ENCODE results near the gene RRM2. TPM values are rescaled to one million over a fixed set of nuclear protein-coding genes. Genes with fewer than 3 reads are reported as not detected.
"Not testable (repeated sequence)": the region's sequence is repeated elsewhere in the genome, so short reads cannot be mapped to it uniquely, and the experiment has no call there.

The RRM2 gene
- total and polyA plus RNA-seq, 2 experiments from 2014 or later, result 23.5 to 79.2 TPM

DNA sequence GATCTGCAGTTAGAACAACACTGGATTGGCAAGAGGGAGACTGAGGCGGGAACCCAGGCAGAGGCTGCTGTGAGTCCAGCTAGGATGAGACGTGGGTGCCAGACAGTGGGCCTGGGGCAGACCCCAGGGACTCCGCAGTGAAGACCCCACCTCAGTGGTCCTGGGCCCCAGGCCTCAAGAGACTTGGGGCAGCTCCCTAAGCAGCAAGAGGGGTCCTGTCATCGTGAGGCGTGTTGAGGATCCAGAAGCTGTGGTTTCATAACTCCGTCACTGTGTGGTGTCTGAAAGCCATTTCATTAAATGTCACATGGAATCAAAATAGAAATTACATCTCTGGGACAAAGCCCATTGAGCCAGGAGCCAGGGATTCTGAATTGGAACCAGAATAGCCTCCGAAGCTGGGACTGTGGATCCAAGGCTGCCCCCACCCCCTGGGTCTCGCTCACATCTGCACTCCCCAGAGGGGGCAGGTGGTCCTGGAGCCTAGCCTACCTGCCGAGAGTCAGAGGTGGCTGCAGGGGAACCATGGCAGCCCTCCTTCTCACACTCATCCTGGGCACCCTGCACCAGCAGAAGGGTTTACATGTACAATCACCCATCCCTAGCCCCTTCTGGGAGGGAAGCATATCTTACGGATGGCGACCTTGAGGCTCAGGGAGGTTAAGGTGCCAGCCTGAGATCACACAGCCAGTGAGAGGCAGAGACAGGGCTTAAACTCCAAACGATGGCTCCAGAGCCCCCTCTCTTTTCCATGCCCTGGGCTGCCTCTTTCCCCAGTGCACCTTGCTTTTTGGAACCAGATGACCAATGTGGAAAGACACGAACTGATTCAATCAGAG, 23.2 kb downstream of the RRM2 start:
- no peak overlapping the region for H3K9ac ChIP-seq
- no peak for TF ChIP-seq EZH2 (IDR thresholded peaks at IDR 0.05; ENCODE audit: insufficient read depth, poor library complexity, severe bottlenecking)
- no peak for TF ChIP-seq EZH2phosphoT487 (IDR thresholded peaks at IDR 0.05; ENCODE audit: insufficient read depth, low read depth)
- H4K20me1 ChIP-seq (ENCODE audit: insufficient read depth), result no peaks in the 10 kb centered on the region
- DNase-seq, result no peak
- no peaks in the 10 kb centered on the region for H3F3A ChIP-seq (ENCODE audit: insufficient read depth)
- WGBS, 2 experiments (ENCODE audit: low coverage in 1 of 2, low lambda C conversion rate in 2 of 2, missing lambda C conversion rate in 2 of 2), result 74 to 77% methylated on average over 13 of the region's 13 CpGs
- H3K4me1 ChIP-seq (ENCODE audit: insufficient read depth), result no peaks in the 10 kb centered on the region
- in situ Hi-C loops (cut with MboI), result no loop called here
- H3K4me3 ChIP-seq, result no peak overlapping the region
- H3K27ac ChIP-seq, result no peak overlapping the region
- no peak overlapping the region for H3K4me2 ChIP-seq (ENCODE audit: unreplicated experiment)
- no peaks in the 10 kb centered on the region for H3K36me3 ChIP-seq (ENCODE audit: low read depth)
- H3K9me3 ChIP-seq (ENCODE audit: low read depth), result no peaks in the 10 kb centered on the region
- H2AFZ ChIP-seq, result no peak overlapping the region
- H3K27me3 ChIP-seq (replicated peaks; ENCODE audit: insufficient read depth), result no peaks in the 10 kb centered on the region
- H3K79me2 ChIP-seq (ENCODE audit: insufficient read depth), result no peaks in the 10 kb centered on the region
- H3K9me2 ChIP-seq (ENCODE audit: insufficient read depth), result no peaks in the 10 kb centered on the region

DNA sequence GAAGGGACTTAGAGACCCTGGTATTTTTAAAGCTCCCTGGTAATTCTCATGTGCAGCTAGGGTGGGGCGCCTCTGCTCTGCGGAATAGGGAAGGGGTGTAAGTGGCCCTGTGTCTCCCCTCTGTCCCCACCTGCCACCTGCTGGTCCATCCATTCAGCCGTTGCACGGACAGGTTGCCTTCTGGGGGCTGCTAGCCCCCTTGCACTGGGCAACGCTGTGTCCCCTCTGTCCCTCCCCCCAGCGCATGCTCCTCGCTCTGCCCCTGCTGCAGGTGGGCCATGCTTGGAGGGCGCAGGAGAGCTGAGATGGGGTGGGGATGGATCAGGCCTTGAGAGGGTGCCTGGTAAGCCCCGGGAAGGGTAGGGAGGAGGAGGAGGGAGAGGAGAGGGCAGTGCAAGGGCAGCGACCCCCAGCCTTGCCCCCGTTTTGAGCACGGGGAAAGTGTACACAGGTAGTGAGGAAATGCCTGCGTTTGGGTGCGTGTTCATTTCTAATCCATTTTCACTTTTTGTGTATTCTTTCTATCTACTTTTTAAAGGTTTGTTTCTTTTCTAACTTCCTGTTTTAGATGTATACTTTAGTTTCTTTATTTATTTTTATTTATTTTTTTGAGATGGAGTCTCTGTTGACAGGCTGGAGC, 23.9 kb downstream of the RRM2 start:
- DNase-seq, result no peak
- no peaks in the 10 kb centered on the region for H3K36me3 ChIP-seq (ENCODE audit: low read depth)
- H3F3A ChIP-seq (ENCODE audit: insufficient read depth), result no peaks in the 10 kb centered on the region
- no peaks in the 10 kb centered on the region for H3K9me3 ChIP-seq (ENCODE audit: low read depth)
- H3K27me3 ChIP-seq (replicated peaks; ENCODE audit: insufficient read depth), result no peaks in the 10 kb centered on the region
- no peaks in the 10 kb centered on the region for H3K79me2 ChIP-seq (ENCODE audit: insufficient read depth)
- no peak overlapping the region for H3K4me3 ChIP-seq
- no peak overlapping the region for H3K27ac ChIP-seq
- H4K20me1 ChIP-seq (ENCODE audit: insufficient read depth), result no peaks in the 10 kb centered on the region
- in situ Hi-C loops (cut with MboI), result no loop called here
- H3K9me2 ChIP-seq (ENCODE audit: insufficient read depth), result no peaks in the 10 kb centered on the region
- TF ChIP-seq EZH2 (IDR thresholded peaks at IDR 0.05; ENCODE audit: insufficient read depth, poor library complexity, severe bottlenecking) (no peak), EZH2phosphoT487 (IDR thresholded peaks at IDR 0.05; ENCODE audit: insufficient read depth, low read depth) (no peak)
- WGBS, 2 experiments (ENCODE audit: low coverage in 1 of 2, low lambda C conversion rate in 2 of 2, missing lambda C conversion rate in 2 of 2), result 92 to 95% methylated on average over 13 to 14 of the region's 14 CpGs
- no peak overlapping the region for H3K9ac ChIP-seq
- no peak overlapping the region for H3K4me2 ChIP-seq (ENCODE audit: unreplicated experiment)
- no peak overlapping the region for H2AFZ ChIP-seq
- no peaks in the 10 kb centered on the region for H3K4me1 ChIP-seq (ENCODE audit: insufficient read depth)

DNA sequence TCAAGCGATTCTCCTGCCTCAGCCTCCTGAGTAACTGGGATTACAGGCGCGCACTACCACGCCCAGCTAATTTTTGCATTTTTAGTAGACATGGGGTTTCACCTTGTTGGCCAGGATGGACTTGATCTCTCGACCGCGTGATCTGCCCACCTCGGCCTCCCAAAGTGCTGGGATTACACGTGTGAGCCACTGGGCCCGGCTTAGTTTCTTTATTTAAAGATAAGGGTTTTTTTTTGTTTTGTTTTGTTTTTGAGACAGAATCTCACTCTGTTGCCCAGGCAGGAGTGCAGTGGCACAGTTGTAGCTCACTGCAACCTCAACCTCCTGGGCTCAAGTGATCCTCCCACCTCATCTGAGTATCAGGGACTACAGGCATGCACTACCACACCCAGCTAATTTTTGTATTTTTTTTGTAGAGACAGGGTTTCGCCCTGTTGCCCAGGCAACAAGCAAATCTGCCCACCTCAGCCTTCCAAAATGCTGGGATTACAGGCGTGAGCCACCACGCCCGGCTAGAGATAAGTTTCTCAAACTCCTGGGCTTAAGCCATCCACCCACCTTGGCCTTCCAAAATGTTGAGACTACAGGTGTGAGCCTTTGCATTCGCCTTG, 24.6 kb downstream of the RRM2 start:
- WGBS, 2 experiments (ENCODE audit: low coverage in 1 of 2, low lambda C conversion rate in 2 of 2, missing lambda C conversion rate in 2 of 2), result 95 to 97% methylated on average over 15 of the region's 15 CpGs
- H2AFZ ChIP-seq; in situ Hi-C loops (cut with MboI): not testable (repeated sequence)

GRCh38 chr2:10148268-10148667, 25.7 kb downstream of the RRM2 start:
- no peak overlapping the region for H2AFZ ChIP-seq
- no peaks in the 10 kb centered on the region for H3F3A ChIP-seq (ENCODE audit: insufficient read depth)
- in situ Hi-C loops (cut with MboI), result no loop called here

More for the DNA sequence above, 24.6 kb downstream of the RRM2 start:
- not testable (repeated sequence) for H3F3A ChIP-seq (ENCODE audit: insufficient read depth); H3K9me3 ChIP-seq (ENCODE audit: low read depth); H3K9me2 ChIP-seq (ENCODE audit: insufficient read depth); H3K79me2 ChIP-seq (ENCODE audit: insufficient read depth); H3K9ac ChIP-seq; H3K27me3 ChIP-seq (replicated peaks; ENCODE audit: insufficient read depth); DNase-seq; H3K27ac ChIP-seq; H3K4me3 ChIP-seq; H3K36me3 ChIP-seq (ENCODE audit: low read depth); H4K20me1 ChIP-seq (ENCODE audit: insufficient read depth); H3K4me2 ChIP-seq (ENCODE audit: unreplicated experiment); H3K4me1 ChIP-seq (ENCODE audit: insufficient read depth)

More at GRCh38 chr2:10148268-10148667, 25.7 kb downstream of the RRM2 start:
- no peaks in the 10 kb centered on the region for H3K9me2 ChIP-seq (ENCODE audit: insufficient read depth)
- no peaks in the 10 kb centered on the region for H3K36me3 ChIP-seq (ENCODE audit: low read depth)
- DNase-seq, result no peak
- H3K4me2 ChIP-seq (ENCODE audit: unreplicated experiment), result no peak overlapping the region
- H3K27ac ChIP-seq, result no peak overlapping the region
- H3K79me2 ChIP-seq (ENCODE audit: insufficient read depth), result no peaks in the 10 kb centered on the region
- no peak overlapping the region for H3K9ac ChIP-seq
- H3K4me3 ChIP-seq, result no peak overlapping the region
- H3K4me1 ChIP-seq (ENCODE audit: insufficient read depth), result no peaks in the 10 kb centered on the region
- no peak for TF ChIP-seq EZH2 (IDR thresholded peaks at IDR 0.05; ENCODE audit: insufficient read depth, poor library complexity, severe bottlenecking)
- TF ChIP-seq EZH2phosphoT487 (IDR thresholded peaks at IDR 0.05; ENCODE audit: insufficient read depth, low read depth), result no peak
- H4K20me1 ChIP-seq (ENCODE audit: insufficient read depth), result no peaks in the 10 kb centered on the region
- no peaks in the 10 kb centered on the region for H3K9me3 ChIP-seq (ENCODE audit: low read depth)
- no peaks in the 10 kb centered on the region for H3K27me3 ChIP-seq (replicated peaks; ENCODE audit: insufficient read depth)

All from GM23248 (cell line).